Fibroblast of mammary gland (primary cell): ENCODE data around the gene LSMEM2.
A peak's percentile ranks its signal among the peaks of the same experiment; 100 is the strongest.
"Not testable (repeated sequence)": the region's sequence is repeated elsewhere in the genome, so short reads cannot be mapped to it uniquely, and the experiment has no call there.

Source experiments
- DNase-seq: peaks from one replicate; pipeline ENCODE4 v3.0.0-alpha.2; 2010; ENCODE audit warnings: low read depth
- H3K4me3 ChIP-seq: 2 replicates; pipeline ENCODE4 v1.5.1; 2011; ENCODE audit warnings: low read depth, mild to moderate bottlenecking, low read length, moderate library complexity; ENCODE audit not compliant: control insufficient read depth
- TF ChIP-seq, protein P1 (sequence below): conservative IDR thresholded peaks from 2 replicates; pipeline ENCODE4 v1.5.1; 2011; ENCODE audit warnings: low read depth, low read length, inconsistent platforms; ENCODE audit not compliant: control insufficient read depth, insufficient read depth

LSMEM2 gene

DNA sequence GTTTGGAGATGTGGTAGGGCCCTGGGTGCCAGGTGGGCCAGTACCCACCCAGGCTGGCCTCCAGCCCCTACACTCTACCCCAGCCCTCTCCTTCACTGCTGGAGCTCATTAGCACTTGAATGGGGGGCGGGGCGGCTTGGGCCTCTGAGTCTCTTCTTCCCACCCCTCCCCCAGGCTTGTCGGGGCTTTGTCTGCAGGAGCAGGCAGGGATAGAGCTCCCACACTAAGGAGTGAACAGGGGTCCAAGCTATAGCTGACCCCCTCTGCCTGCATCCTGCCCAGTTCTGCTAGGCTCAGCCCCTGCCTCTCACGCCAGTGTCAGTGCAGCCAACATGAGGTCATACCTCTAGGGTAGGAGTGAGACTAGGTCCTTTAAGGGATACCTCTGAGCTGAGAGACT lies 37.7 kb upstream of the LSMEM2 start:
- no peak for DNase-seq
- TF ChIP-seq, protein P1, sequence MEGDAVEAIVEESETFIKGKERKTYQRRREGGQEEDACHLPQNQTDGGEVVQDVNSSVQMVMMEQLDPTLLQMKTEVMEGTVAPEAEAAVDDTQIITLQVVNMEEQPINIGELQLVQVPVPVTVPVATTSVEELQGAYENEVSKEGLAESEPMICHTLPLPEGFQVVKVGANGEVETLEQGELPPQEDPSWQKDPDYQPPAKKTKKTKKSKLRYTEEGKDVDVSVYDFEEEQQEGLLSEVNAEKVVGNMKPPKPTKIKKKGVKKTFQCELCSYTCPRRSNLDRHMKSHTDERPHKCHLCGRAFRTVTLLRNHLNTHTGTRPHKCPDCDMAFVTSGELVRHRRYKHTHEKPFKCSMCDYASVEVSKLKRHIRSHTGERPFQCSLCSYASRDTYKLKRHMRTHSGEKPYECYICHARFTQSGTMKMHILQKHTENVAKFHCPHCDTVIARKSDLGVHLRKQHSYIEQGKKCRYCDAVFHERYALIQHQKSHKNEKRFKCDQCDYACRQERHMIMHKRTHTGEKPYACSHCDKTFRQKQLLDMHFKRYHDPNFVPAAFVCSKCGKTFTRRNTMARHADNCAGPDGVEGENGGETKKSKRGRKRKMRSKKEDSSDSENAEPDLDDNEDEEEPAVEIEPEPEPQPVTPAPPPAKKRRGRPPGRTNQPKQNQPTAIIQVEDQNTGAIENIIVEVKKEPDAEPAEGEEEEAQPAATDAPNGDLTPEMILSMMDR = no peak
- H3K4me3 ChIP-seq = no peak overlapping the region

DNA sequence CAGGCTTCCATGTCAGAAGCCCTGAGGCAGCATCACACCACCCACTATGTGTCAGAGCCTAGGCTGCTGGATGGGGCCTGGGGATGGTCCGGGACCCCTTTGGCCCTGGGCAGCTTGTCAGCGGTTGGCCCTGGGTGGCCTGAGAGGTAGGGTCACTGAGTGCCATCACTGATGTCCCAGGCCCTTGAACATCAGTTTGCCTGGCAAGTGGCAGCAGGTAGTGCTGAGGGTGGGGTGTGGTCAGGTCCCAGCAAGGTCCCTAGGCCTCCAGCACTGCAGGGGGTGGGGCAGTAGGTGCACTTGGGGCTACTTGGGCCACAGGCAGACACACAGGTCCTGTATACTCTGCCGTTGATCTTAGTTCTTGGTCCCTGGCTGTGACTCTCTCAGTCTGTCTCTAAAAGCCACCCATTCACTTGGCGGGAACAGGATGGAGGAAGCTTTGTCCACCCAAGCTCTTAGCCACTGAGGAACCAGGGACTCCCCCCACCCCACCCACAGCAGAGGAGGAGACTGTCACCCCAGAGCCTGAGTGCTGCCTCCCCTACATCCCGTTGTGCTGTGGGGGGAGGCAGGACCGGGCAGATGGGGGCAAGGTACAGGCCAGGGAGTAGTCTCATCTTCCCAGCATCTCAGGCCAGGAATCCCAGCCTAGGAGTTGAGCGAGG lies 37.0 kb upstream of the LSMEM2 start:
- H3K4me3 ChIP-seq = no peak overlapping the region
- DNase-seq = no peak
- TF ChIP-seq, protein P1 = no peak

DNA sequence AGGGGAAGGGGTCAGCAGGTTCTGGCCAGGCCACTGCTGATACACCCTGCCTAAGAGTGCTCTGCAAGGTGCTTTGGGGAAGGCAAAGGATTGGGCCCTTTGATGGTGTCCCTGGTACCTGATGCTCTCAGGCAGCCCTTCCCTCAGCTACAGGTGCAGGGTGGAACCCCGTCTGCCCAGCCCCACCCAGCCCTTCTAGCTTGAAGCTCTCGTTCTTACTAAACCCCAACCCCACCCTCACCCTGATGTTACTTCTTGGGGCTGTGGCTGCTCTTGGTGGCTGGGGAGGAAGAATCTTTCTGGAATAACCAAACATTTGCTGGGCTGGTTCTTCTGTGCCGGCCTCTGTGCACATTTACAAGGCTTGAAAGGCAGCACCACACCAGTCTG lies 36.5 kb upstream of the LSMEM2 start:
- no peak for DNase-seq
- TF ChIP-seq, protein P1 = no peak
- H3K4me3 ChIP-seq = no peak overlapping the region

DNA sequence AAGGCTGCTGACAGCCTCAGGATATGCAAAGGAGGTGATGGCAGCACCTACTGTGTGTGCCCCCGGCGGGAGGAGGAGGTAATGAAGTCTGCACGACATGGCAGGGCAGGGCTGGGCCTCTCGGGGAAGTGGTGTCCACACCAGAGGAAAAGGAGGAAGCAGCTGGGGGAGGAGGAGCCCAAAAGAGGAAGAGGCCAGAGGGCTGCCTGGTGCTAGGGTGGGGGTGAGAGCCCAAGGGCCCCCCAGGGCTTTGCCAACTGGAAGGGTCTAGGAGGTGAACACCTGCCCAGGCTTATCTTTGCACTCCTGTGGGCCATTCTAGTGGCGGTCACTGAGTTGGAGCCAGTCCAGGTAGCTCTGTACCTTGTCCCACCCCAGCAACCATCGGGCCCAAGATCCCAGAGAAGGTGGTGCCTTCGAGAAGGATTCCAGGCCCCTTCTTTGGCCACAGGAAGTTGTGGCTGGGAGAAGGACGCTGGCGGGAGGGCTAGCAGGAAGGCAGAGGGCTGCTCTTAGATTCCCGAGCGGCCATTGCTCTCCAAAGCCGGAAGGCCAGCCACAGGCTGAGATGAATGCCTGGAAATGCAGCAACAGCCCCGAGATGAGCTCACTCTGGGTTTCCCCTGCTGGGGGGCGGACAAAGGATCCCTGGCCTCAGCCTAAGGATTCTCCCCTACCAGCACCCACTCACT lies 35.9 kb upstream of the LSMEM2 start:
- no peak overlapping the region for H3K4me3 ChIP-seq
- peak; percentile 58 for DNase-seq
- TF ChIP-seq, protein P1 = no peak

DNA sequence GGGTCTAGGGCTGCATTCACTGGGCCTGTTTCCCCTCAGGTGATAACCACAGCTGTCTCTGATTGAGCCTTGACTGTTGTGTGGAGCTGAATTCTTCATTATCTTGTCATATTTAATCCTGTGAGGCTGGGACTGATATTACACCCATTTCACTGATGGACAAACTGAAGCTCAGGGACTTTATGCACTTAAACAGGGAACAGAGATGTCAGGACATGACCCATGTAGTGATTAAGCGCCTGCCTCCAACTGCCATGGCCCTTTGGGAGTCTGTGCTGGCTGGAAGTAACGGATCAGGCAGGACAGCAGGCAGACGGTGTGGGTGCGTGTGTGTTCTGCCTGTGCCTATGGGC lies 35.4 kb upstream of the LSMEM2 start:
- no peak for DNase-seq
- TF ChIP-seq, protein P1 = no peak
- no peak overlapping the region for H3K4me3 ChIP-seq

DNA sequence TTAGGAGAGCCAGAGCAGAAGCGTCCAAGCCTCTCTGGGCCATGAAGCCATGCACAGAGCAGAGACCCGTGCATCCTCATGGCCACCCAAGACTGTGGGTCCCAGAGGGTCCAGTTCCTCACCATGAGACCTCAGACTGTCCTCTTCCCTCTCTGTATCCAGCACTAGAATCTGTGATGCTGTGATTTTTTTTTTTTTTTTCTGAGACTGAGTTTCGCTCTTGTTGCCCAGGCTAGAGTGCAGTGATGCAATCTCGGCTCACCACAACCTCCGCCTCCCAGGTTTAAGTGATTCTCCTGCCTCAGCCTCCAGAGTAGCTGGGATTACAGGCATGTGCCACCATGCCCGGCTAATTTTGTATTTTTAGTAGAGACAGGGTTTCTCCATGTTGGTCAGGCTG lies 34.1 kb upstream of the LSMEM2 start:
- DNase-seq, H3K4me3 ChIP-seq: not testable (repeated sequence)

DNA sequence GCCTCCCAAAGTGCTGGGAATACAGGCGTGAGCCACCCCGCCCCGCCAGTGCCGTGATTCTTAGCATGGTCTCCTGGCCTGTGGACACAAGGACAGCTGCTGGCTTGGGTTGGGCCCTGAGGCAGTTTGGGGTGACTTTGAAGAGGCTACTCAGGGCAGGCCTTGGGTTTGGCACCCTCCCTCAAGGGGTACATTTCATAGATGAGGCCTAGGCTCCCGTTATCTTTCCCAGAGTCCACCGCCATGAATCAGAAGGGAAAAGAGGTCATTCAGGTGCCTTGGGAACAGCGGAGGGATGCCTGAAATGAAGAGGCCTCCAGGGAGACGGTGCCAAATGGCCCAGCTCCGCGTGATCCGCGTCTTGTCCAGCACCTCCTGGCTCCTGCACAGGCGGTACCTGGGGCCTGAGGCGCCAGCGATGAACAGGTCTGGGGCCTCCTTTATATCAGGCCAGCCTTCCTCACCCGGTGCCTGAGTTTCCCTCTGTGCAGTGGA lies 33.6 kb upstream of the LSMEM2 start:
- TF ChIP-seq, protein P1 = no peak
- no peak for DNase-seq
- no peak overlapping the region for H3K4me3 ChIP-seq
